SK-N-SH (cell line): ENCODE data around the gene STK25. TPM values are rescaled to one million over a fixed set of nuclear protein-coding genes. Genes with fewer than 3 reads are reported as not detected.

ENCODE experiments used
- CTCF ChIA-PET: fragments of 300-600, 350-600 bp; formaldehyde crosslinking; extraction: SDS; loops from one replicate; lab custom pipeline; 2021; lab: Yijun Ruan, JAX
- POLR2A ChIA-PET: fragments of 350-600 bp; sonication (Branson Sonifier 250); formaldehyde crosslinking; extraction: SDS; loops from one replicate; lab custom pipeline; 2020; ENCODE audit warnings: antibody characterized with exemption, inconsistent platforms; lab: Yijun Ruan, JAX
- DNase-seq: peaks from one replicate; pipeline ENCODE4 v3.0.0; 2012
- H2AFZ ChIP-seq: fragments of 200-600 bp; sonication (generic); 2 replicates; pipeline ENCODE4 v1.8.1; 2016; ENCODE audit warnings: antibody characterized with exemption, mild to moderate bottlenecking, low read depth
- H3F3A ChIP-seq: fragments of 200-600 bp; sonication (generic); replicated peaks from 2 replicates; pipeline ENCODE3; 2016; ENCODE audit warnings: antibody characterized with exemption, mild to moderate bottlenecking; ENCODE audit not compliant: insufficient read depth
- H3K27ac ChIP-seq, 2 experiments: fragments of 200-500 bp in 1 of 2; fragments of 200-600 bp in 1 of 2; sonication (Bioruptor generic) in 1 of 2; sonication (generic), shearing (Covaris generic) in 1 of 2; 2 replicates each; pipeline versions ENCODE4 v1.5.1 to v1.6.1; 2014 to 2016; ENCODE audit warnings: low read depth in 2 of 2, inconsistent platforms in 1 of 2, low read length in 1 of 2, mild to moderate bottlenecking in 1 of 2, mixed read lengths in 1 of 2
- H3K27me3 ChIP-seq: fragments of 200-600 bp; sonication (generic), shearing (Covaris generic); 2 replicates; pipeline ENCODE4 v1.6.1; 2016; ENCODE audit warnings: mixed run types; ENCODE audit not compliant: insufficient read depth
- H3K36me3 ChIP-seq, 2 experiments: fragments of 200-500 bp in 1 of 2; fragments of 200-600 bp in 1 of 2; sonication (Bioruptor generic) in 1 of 2; sonication (generic) in 1 of 2; replicated peaks in 1 of 2; 2 replicates each; pipeline versions ENCODE3 to v1.5.1; 2014 to 2016; ENCODE audit warnings: low read length in 1 of 2, mild to moderate bottlenecking in 1 of 2; ENCODE audit not compliant: insufficient read depth in 2 of 2, control insufficient read depth in 1 of 2
- H3K4me1 ChIP-seq, 2 experiments: fragments of 200-500 bp in 1 of 2; fragments of 200-600 bp in 1 of 2; sonication (Bioruptor generic) in 1 of 2; sonication (generic), shearing (Covaris generic) in 1 of 2; 2 replicates each; pipeline versions ENCODE4 v1.5.1 to v1.6.1; 2014 to 2016; ENCODE audit warnings: low read depth in 1 of 2, low read length in 1 of 2, mixed run types in 1 of 2; ENCODE audit not compliant: insufficient read depth in 2 of 2, control insufficient read depth in 1 of 2
- H3K4me2 ChIP-seq: fragments of 200-600 bp; sonication (generic), shearing (Covaris generic); 2 replicates; pipeline ENCODE4 v1.6.1; 2017; ENCODE audit warnings: mixed run types
- H3K4me3 ChIP-seq, 2 experiments: fragments of 200-500 bp in 1 of 2; fragments of 200-600 bp in 1 of 2; sonication (Bioruptor generic) in 1 of 2; sonication (generic), shearing (Covaris generic) in 1 of 2; 2 replicates each; pipeline versions ENCODE4 v1.5.1 to v1.8.1; 2014 to 2016; ENCODE audit warnings: low read depth in 2 of 2, inconsistent platforms in 1 of 2, low read length in 1 of 2, mild to moderate bottlenecking in 1 of 2, mixed read lengths in 1 of 2, moderate library complexity in 1 of 2
- H3K79me2 ChIP-seq: fragments of 200-600 bp; sonication (generic); 2 replicates; pipeline ENCODE4 v1.8.1; 2017; ENCODE audit warnings: mild to moderate bottlenecking; ENCODE audit not compliant: insufficient read depth
- H3K9ac ChIP-seq: fragments of 200-600 bp; sonication (generic); 2 replicates; pipeline ENCODE4 v1.6.1; 2017; ENCODE audit warnings: mixed run types
- H3K9me2 ChIP-seq: fragments of 200-600 bp; sonication (generic); 2 replicates; pipeline ENCODE4 v1.6.1; 2017; ENCODE audit warnings: mixed run types
- H3K9me3 ChIP-seq: fragments of 200-600 bp; sonication (generic); 2 replicates; pipeline ENCODE4 v1.6.1; 2017; ENCODE audit warnings: mixed run types, mild to moderate bottlenecking, moderate library complexity
- H4K20me1 ChIP-seq: fragments of 200-600 bp; sonication (generic); 2 replicates; pipeline ENCODE4 v1.6.1; 2017; ENCODE audit warnings: mild to moderate bottlenecking, mixed run types; ENCODE audit not compliant: insufficient read depth
- CHD2 ChIP-seq: fragments of 150-350 bp; IDR thresholded peaks from 2 replicates; pipeline ENCODE4 v1.6.1; 2018; ENCODE audit warnings: low read length; ENCODE audit not compliant: partially characterized antibody
- CTCF ChIP-seq: fragments of 200-600 bp; sonication (generic); IDR thresholded peaks from 2 replicates; pipeline ENCODE4 v1.6.1; 2017; ENCODE audit warnings: antibody characterized with exemption, mild to moderate bottlenecking, moderate library complexity
- ELF1 ChIP-seq: IDR thresholded peaks from 2 replicates; pipeline ENCODE4 v1.4.0; 2012
- EP300 ChIP-seq, 2 experiments: IDR thresholded peaks; 2 replicates each; pipeline versions ENCODE4 v1.4.0 to v1.6.1; 2012; ENCODE audit warnings: borderline replicate concordance in 1 of 2, low read depth in 1 of 2, low read length in 1 of 2
- FOSL2 ChIP-seq: IDR thresholded peaks from 2 replicates; pipeline ENCODE4 v1.4.0; 2012; ENCODE audit warnings: low read depth, mild to moderate bottlenecking, moderate library complexity, borderline replicate concordance
- FOXJ3 ChIP-seq: sonication (generic); formaldehyde crosslinking; IDR thresholded peaks from 2 replicates; pipeline ENCODE4 v1.5.1; 2020; ENCODE audit warnings: mild to moderate bottlenecking, missing genetic modification reagents
- FOXM1 ChIP-seq: IDR thresholded peaks from 2 replicates; pipeline ENCODE4 v1.4.0; 2012; ENCODE audit warnings: low read depth, mild to moderate bottlenecking
- GATA2 ChIP-seq: sonication (generic); formaldehyde crosslinking; IDR thresholded peaks from 2 replicates; pipeline ENCODE4 v1.5.0; 2020; ENCODE audit warnings: mild to moderate bottlenecking, missing genetic modification reagents
- JUND ChIP-seq: IDR thresholded peaks from 2 replicates; pipeline ENCODE4 v1.4.0; 2012
- MAX ChIP-seq: IDR thresholded peaks from 2 replicates; pipeline ENCODE4 v1.4.0; 2012; ENCODE audit warnings: low read depth
- MEF2A ChIP-seq: IDR thresholded peaks from 2 replicates; pipeline ENCODE4 v1.4.0; 2012; ENCODE audit warnings: low read depth, borderline replicate concordance
- MXI1 ChIP-seq: IDR thresholded peaks from 2 replicates; pipeline ENCODE4 v1.6.1; 2012; ENCODE audit warnings: mild to moderate bottlenecking, low read depth, low read length, improper control_type of control experiment
- PBX3 ChIP-seq: IDR thresholded peaks from 2 replicates; pipeline ENCODE4; 2012
- RCOR1 ChIP-seq: fragments of 150-350 bp; IDR thresholded peaks from 2 replicates; pipeline ENCODE4 v1.6.1; 2017; ENCODE audit warnings: antibody characterized with exemption, low read length
- RFX5 ChIP-seq: IDR thresholded peaks from 2 replicates; pipeline ENCODE4 v1.6.1; 2012; ENCODE audit warnings: mild to moderate bottlenecking, improper control_type of control experiment, low read length
- RXRA ChIP-seq: IDR thresholded peaks from 2 replicates; pipeline ENCODE4 v1.4.0; 2012; ENCODE audit warnings: low read depth, mild to moderate bottlenecking, borderline replicate concordance
- TAF1 ChIP-seq: IDR thresholded peaks from 2 replicates; pipeline ENCODE4 v1.6.1; 2012; ENCODE audit warnings: low read depth, mild to moderate bottlenecking, low read length, moderate library complexity, borderline replicate concordance
- TEAD4 ChIP-seq: IDR thresholded peaks from 2 replicates; pipeline ENCODE4 v1.4.0; 2012; ENCODE audit warnings: mild to moderate bottlenecking, borderline replicate concordance; ENCODE audit not compliant: insufficient read depth
- USF2 ChIP-seq: fragments of 150-350 bp; IDR thresholded peaks from 2 replicates; pipeline ENCODE4 v1.6.1; 2017; ENCODE audit warnings: antibody characterized with exemption, low read length, low read depth, borderline replicate concordance
- WGBS: methylation state at CpG from one replicate; pipeline ENCODE4 v1.1.6; 2017; ENCODE audit warnings: low lambda C conversion rate; 5-methylcytosine and 5-hydroxymethylcytosine counted together
- polyA plus RNA-seq, 3 experiments: library from polyadenylated mRNA; depleted of rRNA; stranded (reverse); fragments of >200 nt; gene quantifications; 2 replicates each; pipeline ENCODE4 v1.2.3, GENCODE V29; 2012
- TF ChIP-seq, protein P1 (sequence below): IDR thresholded peaks from 2 replicates; pipeline ENCODE4 v1.4.0; 2012; ENCODE audit warnings: low read depth, borderline replicate concordance

Gene STK25
- polyA plus RNA-seq, 1 of the 3 experiments (the other 2 are of a cell fraction), result 236 TPM

DNA sequence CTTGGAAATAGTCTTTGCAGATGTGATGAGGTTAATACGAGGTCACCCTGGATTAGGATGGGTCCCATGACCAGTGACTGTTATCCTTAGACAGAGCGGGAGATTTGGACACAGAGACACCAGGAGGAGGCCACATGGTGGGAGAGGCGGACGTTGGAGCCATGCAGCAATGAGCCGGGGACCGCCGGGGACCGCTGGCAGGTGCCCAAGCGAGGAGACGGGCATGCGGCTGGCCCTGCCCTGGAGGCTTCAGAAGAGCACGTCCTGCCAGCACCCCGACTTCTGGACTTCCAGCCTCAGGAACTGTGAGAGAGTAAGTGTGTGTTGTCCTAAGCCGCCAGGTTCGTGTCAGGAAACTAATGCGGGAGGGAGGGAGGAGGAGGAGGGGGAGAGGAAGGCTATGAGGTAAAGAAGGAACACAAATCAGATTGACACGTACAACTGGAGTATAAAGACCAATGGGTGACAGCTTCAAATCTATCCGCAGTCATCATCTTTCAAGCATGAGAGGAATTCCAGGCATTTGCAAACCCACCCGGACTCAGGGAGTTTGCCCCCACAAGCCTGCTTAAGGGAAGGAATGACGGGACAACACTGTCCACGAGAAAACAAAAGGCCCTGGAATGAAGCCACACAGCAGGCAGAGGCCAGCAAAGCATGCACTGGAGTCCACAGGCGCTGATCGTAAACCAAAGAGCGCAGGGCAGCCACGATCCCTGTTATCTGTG is 38.6 kb upstream of the STK25 start:
- H3K4me2 ChIP-seq, result peak overlapping the region; percentile 25; the same call in 1 of the 2 replicates

More for the DNA sequence above, 38.6 kb upstream of the STK25 start:
- Histone ChIP-seq H3K79me2 (no peaks in the 10 kb centered on the region), H3K36me3 (no peaks in the 10 kb centered on the region), H3F3A (peaks cover 6% of the 10 kb centered on the region), H3K4me3 (no peak overlapping the region), H3K9me2 (no peaks in the 10 kb centered on the region), H3K9ac (no peak overlapping the region), H4K20me1 (no peaks in the 10 kb centered on the region), H3K9me3 (no peaks in the 10 kb centered on the region), H3K27ac (no peak overlapping the region), H3K27me3 (peaks cover 11% of the 10 kb centered on the region; the same call in 1 of the 2 replicates), H2AFZ (peak overlapping the region; percentile 71), H3K4me1 (peaks cover 4 to 5% of the 10 kb centered on the region in 2 experiments; a peak in 2 of 4 replicates)
- WGBS, result 41% methylated on average over 22 of the region's 25 CpGs
- TF ChIP-seq MXI1, result no peak
- TF ChIP-seq, protein P1, sequence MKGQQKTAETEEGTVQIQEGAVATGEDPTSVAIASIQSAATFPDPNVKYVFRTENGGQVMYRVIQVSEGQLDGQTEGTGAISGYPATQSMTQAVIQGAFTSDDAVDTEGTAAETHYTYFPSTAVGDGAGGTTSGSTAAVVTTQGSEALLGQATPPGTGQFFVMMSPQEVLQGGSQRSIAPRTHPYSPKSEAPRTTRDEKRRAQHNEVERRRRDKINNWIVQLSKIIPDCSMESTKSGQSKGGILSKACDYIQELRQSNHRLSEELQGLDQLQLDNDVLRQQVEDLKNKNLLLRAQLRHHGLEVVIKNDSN, result no peak
- no peak for TF ChIP-seq EP300 (IDR thresholded peaks at IDR 0.05; ENCODE audit: borderline replicate concordance in 1 of 2, low read depth in 1 of 2, low read length in 1 of 2)
- TF ChIP-seq TEAD4, result peak; percentile 35; the same call in 1 of the 2 replicates
- TF ChIP-seq FOXJ3 (CRISPR knock-in tag), result no peak
- no peak for TF ChIP-seq RCOR1
- no peak for TF ChIP-seq TAF1
- TF ChIP-seq RFX5, result no peak
- no peak for TF ChIP-seq FOXM1
- TF ChIP-seq GATA2 (CRISPR knock-in tag), result no peak
- no peak for TF ChIP-seq JUND
- TF ChIP-seq USF2, result no peak
- peak; percentile 38; the same call in 1 of the 2 replicates for TF ChIP-seq PBX3
- TF ChIP-seq RXRA, result no peak
- no peak for TF ChIP-seq MAX
- TF ChIP-seq CHD2, result no peak
- TF ChIP-seq ELF1, result no peak
- no peak for TF ChIP-seq CTCF
- TF ChIP-seq MEF2A, result no peak
- peak; percentile 30; the same call in 1 of the 2 replicates for TF ChIP-seq FOSL2
- ChIA-PET POLR2A (no interaction called here), CTCF (interaction anchor here (0.9 to 2.2 kb wide), 2 partner anchors 112 kb away, joined by 4 to 8 read pairs; no protein-coding TSS in a partner anchor)
- peak; percentile 52 for DNase-seq
